Duodenal mucosa (tissue), 2 donors: ENCODE results near the gene HNRNPCL2.
"Not testable (repeated sequence)": the region's sequence is repeated elsewhere in the genome, so short reads cannot be mapped to it uniquely, and the experiment has no call there.

Experiments
- H3K27ac ChIP-seq: one replicate; pipeline ENCODE4 v1.7.0; 2013; ENCODE audit warnings: low read depth, low read length
- H3K27me3 ChIP-seq, 2 donors: one replicate each; pipeline ENCODE4 v1.7.0; 2013; ENCODE audit warnings: low read length in 2 of 2, control low read depth in 1 of 2; ENCODE audit not compliant: insufficient read depth in 2 of 2, control insufficient read depth in 1 of 2
- H3K36me3 ChIP-seq, 2 donors: one replicate each; pipeline ENCODE4 v1.7.0; 2013; ENCODE audit warnings: low read length in 2 of 2, control low read depth in 1 of 2; ENCODE audit not compliant: insufficient read depth in 2 of 2, control insufficient read depth in 1 of 2
- H3K4me1 ChIP-seq, 2 donors: one replicate each; pipeline ENCODE4 v1.7.0; 2013; ENCODE audit warnings: low read length in 2 of 2, control low read depth in 1 of 2; ENCODE audit not compliant: insufficient read depth in 2 of 2, control insufficient read depth in 1 of 2
- H3K4me3 ChIP-seq, 2 donors: one replicate each; pipeline ENCODE4 v1.7.0; 2013; ENCODE audit warnings: low read length in 2 of 2, low read depth in 1 of 2
- H3K9ac ChIP-seq, 2 donors: one replicate each; pipeline ENCODE4 v1.7.0; 2013; ENCODE audit warnings: low read length in 2 of 2, low read depth in 1 of 2
- H3K9me3 ChIP-seq, 2 donors: one replicate each; pipeline ENCODE4 v1.7.0; 2013; ENCODE audit warnings: low read length in 2 of 2, control low read depth in 1 of 2; ENCODE audit not compliant: control insufficient read depth in 1 of 2

The HNRNPCL2 gene

DNA sequence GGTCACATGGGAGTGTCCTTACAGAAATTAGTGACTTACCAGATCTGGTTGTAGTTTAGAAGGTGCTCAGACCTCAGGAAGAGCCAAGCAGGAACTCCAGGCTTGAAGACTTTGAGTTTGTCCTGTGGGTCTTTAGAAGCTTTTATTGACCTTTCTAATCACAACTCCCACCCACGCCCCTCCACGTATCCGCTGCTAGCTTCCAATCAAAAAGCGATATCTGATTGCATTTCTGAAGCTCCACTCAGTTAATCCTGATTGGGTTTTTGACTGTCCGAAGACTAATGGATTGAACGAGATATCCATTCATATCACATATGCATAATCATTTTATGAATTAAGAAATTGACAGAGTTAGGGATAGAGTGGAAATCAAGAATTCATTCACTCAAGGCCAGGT is at the start of gene HNRNPCL2:
TSS of gene HNRNPCL2 (minus strand) at position 101 of the 400 bp plus-strand sequence. CDS start 454 bp downstream, outside the sequence.
- not testable (repeated sequence) for H3K36me3 ChIP-seq, H3K4me1 ChIP-seq, H3K27me3 ChIP-seq, H3K9ac ChIP-seq, H3K4me3 ChIP-seq, H3K27ac ChIP-seq, H3K9me3 ChIP-seq

- not testable (repeated sequence) for H3K9ac ChIP-seq, H3K27ac ChIP-seq, H3K4me1 ChIP-seq, H3K27me3 ChIP-seq, H3K36me3 ChIP-seq, H3K4me3 ChIP-seq, H3K9me3 ChIP-seq
These were observed 48.9 kb upstream of the HNRNPCL2 start, which contains the start of gene HNRNPCL4 for GRCh38 chr1:13165531-13165930. Gene HNRNPCL4 (minus strand): TSS chr1:13165631. CDS start chr1:13165467, 164 bp downstream.

- not testable (repeated sequence) for H3K4me3 ChIP-seq, H3K27me3 ChIP-seq, H3K36me3 ChIP-seq, H3K4me1 ChIP-seq, H3K9me3 ChIP-seq, H3K27ac ChIP-seq, H3K9ac ChIP-seq
These were observed 39.3 kb upstream of the HNRNPCL2 start, which contains the start of gene PRAMEF26 for GRCh38 chr1:13155909-13156308. Gene PRAMEF26 (minus strand): TSS chr1:13156009. CDS start chr1:13153095, 2,914 bp downstream.

DNA sequence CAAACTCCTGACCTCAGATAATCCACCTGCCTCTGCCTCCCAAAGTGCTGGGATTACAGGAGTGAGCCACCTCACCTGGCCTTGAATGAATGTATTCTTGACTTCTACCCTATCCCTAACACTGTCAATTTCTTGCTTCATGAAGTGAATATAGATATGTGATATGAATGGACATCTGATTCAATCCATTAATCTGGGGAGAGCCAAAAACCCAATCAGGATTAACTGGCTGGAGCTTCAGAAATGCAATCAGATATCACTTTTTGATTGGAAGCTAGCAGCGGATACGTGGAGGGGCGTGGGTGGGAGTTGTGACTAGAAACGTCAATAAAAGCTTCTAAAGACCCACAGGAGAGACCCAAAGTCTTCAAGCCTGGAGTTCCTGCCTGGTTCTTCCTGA is 46.2 kb downstream of the HNRNPCL2 start, which contains the start of gene PRAMEF25:
TSS of gene PRAMEF25 (plus strand) at position 301 of the 400 bp plus-strand sequence. CDS start 2,920 bp downstream, outside the sequence.
- H3K27me3 ChIP-seq, H3K9me3 ChIP-seq, H3K36me3 ChIP-seq, H3K4me3 ChIP-seq, H3K4me1 ChIP-seq, H3K27ac ChIP-seq, H3K9ac ChIP-seq: not testable (repeated sequence)
